A204.1 (cell line): Measurements from ENCODE around the gene LPCAT3.

Experiments
- FAIRE-seq: peaks from 2 replicates; lab custom pipeline; 2012; peaks lifted over from hg19 to GRCh38; lab: Jason Lieb, UNC

LPCAT3 gene

DNA sequence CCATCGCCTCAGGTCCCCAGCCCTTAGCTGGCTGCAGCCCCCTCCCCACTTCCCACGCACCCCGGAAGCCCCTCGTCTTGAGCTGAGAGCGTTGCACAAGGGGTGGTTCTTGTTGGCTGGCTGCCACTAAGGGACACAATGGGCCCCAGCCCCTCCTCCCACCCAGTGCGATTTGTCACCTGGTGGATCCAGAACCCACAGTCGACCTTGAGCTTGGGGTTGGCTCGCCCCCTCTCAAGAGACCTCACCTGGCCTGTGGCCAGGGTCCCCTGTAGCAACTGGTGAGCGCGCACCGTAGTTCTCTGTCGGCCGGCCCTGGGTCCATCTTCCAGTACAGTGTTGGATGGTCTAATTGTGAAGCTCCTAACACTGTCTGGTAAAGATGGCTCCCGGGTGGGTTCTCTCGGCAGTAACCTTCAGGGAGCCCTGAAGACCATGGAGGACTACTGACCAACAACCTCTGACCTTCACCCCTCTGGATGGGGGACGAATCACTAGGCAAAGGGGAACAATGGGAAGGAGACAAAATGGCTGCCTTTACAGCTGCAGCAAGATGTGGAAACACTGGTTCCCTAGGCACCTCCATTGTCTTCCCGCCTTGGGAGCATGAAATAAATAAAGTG is 54.4 kb downstream of the LPCAT3 start:
- FAIRE-seq: no peak

DNA sequence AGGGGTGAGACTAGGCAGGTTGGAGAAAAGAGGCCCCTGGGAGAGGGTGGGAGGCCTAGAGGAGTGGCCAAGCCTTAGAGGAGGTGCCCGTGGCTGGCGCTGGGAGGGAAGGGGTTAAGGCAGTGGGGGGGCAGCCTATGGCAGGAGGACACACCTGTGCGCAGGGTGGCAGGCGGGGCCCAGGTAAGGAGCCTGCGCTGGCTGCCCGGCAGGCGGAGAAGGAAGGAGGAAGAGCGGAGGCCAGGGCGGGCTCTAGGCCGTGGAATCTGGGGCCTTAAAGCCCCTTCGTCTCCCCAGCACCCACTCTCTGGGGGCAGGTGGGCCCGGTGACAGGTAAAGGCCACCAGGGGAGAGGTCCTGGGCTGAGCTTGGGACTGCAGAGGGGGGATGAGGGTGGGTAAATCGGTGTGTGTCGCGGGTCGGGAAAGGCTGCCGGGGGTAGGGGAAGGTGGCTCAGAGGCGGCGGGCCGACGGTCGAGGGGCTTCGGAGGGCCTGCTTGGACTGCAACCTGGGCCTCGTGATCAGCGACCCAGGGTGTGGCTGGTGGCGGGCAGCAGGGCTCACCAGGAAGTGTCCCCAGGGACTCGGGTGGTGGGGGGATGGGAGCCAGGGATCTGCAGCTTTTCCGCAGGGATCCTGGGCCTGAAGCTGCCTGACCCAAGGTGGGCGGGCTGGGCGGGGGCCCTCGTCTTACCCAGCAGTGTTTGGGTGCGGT is 55.1 kb downstream of the LPCAT3 start:
- FAIRE-seq: no peak

DNA sequence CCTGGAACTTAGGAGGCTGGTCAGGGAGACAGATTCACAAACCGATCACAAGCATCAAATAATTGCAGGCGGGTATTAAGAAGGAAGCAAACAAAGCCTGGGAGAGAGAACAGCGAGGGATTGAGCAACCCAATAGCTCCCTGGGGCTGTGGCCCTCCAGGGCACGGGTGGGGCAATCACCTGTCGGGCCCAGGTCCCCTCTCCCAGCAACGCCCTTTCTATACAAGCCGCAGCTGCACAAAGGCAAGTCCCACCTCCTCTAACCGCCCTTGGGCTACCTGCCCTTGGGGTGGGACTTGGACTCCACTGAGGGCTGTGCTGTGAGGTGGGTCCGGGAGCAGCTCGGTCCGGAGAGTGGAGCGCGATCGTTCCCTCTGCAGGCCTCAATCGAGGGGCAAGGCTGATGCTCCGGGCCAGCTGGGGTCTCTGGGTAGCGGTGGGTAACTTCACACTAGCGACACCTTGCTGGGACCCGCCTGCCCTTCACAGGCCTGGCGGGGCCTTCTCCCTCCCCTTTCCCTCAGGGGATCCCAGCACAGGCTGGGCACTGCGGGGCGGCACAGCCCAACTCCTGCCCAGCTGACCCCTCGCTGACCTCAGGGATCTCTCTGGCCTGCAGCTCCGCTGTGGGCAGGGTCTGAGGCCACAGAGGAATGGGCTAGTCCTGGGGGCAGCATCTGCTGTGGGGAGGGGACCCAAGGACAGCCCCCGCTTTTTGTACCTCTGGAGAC is 55.8 kb downstream of the LPCAT3 start:
- FAIRE-seq: no peak

DNA sequence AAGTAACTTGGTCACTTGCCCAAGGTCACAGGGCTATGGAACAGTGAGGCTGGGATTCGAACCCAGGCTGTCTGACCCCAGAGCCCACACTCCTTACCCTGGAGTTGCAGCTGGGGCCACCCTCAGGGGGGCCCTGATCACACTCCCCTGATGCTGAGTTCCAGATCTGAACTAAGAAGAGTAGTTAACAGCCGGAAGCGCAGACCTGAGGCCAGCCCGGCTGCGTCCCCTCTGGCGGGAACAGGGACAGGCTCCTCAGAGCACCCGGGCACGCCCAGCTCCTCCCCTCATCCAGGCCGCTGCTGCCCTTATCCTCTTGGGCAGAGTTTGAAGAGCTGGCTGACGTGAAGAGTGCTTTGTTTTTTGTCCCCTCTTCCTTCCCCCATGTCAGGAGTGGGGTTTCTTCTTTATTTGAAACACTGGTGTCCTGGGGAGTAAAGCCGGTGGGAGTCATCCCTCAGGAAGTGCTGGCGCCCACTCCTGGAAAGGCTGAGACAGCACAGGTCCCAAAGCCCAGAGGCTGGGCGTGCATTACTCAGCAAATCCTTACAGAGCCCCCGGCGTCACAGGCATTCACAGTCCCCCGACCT is 56.5 kb downstream of the LPCAT3 start:
- FAIRE-seq: peak; percentile 53

DNA sequence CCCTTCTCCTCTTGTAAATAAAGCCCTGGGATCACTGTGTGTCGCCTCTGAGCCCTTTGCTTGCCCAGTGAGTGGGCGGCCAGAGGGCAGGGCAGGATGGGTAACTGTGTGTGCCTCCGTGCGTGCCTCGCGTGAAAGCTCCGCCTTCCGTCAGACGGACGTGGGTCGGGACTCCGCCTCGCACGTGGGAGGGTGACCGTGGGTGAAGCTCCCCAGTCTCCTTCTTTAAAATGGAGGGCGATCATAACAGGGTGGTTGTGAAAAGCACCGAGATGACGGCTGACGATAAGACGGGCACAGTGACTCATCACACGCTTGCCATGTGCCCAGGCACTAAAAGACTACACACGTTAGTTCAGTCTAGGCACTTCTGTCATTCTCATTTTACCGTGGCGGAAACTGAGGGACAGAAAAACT is 57.0 kb downstream of the LPCAT3 start:
- no peak for FAIRE-seq

DNA sequence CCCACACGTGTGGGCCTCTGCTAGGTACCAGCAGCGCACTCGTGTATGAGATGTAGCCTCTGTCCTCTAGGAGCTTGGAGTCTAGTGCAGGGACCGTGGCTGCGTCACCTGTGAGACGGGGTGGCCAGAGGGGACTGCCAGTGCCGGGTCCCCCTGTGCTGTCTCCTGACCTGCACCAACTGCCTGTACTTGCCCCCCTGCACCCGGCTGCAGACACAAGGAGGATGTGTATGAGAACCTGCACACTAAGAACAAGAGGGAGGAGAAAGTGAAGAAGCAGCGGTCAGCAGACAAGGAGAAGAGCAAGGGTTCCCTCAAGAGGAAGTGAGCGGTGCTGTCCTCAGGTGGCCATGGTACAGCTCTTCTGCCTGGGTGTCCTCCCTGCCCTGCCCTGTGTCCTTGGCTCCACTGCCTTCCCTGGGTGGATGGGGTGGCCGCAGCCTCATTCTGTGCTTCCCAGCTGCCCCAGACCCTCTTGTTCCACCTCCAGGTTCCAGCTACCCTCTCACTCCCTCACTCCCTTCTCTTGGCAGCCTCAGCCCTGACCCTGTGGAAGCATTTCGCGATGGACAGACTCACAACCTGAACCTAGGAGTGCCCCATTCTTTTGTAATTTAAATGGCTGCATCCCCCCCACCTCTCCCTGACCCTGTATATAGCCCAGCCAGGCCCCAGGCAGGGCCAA is 57.5 kb downstream of the LPCAT3 start:
- FAIRE-seq: no peak

DNA sequence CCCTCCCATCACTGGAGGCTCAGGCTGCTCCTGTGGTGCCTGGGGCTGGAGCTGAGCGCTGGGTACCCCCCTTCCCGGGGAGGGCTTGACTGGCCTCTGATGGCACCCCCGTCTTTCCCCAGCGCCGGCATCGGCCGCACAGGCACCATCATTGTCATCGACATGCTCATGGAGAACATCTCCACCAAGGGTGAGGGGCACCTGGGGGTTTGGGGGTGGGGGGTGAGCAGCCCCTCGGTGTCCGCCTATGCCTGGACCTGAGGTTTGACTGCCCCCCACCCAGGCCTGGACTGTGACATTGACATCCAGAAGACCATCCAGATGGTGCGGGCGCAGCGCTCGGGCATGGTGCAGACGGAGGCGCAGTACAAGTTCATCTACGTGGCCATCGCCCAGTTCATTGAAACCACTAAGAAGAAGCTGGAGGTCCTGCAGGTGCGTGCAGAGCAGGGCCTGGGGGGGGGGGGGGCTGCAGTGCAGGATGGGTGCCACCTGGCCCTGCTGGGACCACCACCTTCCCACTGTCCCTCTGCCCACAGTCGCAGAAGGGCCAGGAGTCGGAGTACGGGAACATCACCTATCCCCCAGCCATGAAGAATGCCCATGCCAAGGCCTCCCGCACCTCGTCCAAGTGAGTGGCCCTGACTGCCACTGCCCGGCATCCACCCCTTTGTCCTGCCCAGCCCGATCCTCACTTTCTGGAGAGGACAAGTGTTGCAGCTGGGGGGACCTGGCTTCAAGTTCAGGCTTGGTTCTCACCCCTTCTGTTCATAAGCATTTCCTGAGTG is 58.3 kb downstream of the LPCAT3 start:
- FAIRE-seq: no peak

DNA sequence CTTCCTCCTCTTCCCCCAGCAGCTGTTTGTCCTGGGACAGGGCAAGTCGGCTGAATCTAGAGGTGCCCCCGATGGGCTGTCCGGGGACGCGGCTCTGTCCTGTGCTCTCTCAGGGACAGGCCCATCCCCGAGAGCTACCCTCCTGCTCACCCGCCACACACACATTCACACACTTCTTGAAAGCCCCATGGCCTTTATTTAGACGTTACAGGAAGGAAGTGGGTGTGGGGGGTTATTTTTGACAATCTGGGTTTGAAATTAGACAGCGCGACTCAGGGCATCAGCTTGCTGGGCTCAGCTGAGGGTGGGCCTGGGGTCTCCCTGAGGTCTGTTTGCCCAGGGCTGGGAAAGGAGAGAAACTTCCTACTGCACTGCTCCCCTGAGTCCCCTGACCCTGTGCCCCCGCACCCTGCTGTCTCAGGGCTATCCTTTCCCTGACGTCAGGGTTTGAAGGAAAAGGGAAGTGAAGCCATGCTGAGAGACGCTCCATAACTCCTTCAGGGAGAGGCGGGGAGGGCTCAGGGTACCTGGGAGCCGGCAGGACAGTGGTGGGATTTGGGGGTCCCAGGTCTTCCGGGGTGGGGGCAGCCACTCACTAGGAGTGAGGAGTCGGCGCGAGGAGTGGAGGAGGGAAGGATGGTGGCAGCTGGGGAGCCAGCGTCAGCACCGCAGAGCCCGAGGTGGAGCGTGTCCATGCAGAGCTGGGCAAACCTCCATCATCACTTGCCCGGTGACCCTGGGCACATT is 59.0 kb downstream of the LPCAT3 start:
- FAIRE-seq: no peak

DNA sequence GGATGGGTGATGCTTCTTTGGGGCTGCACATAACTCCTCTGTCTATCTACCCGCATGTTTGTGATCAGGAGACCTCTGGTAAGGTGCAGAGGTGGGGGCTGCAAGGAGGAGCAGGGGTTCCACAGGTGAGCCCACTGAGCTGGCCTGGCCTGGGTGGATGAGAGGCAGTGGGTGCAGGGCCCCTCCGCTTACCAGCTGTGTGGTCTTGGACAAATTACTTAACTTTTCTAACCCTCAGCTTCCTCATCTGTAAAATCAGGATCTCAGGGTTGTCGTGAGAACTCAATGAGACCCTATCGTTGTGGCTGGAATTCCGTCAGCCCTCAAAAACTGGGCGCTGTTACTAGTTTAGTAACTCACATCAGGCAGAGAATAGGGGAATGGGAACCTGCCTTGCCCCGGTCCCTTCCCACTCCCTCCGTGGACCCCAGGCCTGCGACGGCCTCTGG is 59.6 kb downstream of the LPCAT3 start:
- no peak for FAIRE-seq

DNA sequence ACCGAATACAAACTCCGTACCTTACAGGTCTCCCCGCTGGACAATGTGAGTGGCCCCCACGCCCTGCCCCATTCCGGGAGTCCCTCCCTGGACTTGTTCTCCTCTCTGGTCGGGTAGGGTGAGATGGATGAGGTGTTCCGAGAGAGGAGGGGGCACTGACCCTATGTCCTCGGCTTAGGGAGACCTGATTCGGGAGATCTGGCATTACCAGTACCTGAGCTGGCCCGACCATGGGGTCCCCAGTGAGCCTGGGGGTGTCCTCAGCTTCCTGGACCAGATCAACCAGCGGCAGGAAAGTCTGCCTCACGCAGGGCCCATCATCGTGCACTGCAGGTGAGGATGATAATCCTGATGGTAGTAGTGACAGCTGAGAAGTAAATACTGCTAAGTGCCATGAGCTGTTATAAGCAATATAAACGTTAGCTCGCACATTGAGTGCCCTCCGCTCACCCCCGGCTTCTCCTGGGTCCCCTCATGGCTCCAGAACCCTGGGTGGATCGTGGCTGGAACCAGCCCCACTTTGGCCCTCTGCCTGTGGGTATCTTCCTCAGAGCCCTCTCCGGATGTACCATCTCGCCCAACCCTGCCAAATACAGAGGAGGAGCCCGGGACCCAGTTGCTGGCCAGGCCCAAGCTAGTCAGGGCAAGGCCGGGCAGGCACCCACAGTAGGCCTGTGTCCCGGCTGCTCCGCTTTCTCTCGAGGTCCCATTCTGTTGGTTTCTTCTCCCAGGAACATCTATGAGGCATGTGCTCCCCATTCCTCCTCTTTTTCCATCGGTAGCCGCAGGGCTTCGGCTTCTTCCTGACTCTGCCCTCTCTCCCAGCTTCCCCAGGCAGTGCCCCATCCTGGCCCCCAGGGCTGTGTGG is 60.3 kb downstream of the LPCAT3 start:
- no peak for FAIRE-seq

DNA sequence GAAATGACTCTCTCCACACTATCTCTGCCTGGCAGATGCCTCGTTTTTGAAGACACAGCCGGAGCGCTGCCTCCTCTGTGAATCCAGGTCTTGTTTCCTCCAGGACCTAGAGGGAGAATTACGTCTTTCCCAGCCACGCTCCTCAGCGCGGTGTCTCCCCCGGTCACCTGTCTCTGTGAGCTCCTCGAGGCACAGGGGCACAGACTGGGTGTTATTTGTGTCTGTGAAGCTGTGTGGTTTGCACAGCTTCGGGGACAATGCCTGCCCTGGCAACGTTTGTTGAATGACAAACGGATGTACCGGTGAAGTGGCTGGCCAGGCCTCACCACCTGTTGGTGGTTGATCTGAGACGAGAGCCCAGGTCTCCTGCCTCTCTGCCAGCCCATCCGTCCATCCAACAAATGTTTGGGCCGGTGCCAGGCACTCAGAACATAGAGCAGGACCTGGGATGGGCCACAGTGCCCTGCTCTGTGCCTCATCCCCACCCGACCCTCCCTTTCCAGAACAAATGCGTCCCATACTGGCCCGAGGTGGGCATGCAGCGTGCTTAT is 61.0 kb downstream of the LPCAT3 start:
- FAIRE-seq: no peak

DNA sequence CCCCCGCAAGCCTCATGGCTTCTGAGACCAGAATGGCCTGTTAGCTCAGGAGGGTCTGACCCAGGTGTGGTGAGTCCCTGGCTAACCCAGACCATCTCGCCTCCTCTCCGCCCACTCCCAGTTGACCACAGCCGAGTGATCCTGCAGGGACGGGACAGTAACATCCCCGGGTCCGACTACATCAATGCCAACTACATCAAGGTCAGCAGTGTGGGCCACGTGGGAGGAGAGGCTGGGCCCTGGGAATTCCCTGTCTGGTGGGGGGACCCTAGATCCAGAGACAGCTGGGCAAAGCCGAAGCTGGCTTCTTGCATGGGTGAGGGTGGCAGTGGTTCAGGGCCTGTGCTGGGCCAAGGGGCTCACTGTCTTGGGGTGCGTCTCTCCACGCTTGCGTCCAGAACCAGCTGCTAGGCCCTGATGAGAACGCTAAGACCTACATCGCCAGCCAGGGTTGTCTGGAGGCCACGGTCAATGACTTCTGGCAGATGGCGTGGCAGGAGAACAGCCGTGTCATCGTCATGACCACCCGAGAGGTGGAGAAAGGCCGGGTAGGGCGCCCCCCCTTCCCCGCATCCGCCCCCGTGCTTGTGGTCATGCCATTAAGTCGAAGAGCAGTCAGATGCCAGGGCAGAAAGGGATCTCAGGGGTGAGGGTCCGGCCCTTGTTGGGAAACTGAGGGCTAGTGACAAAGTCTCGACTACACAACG is 62.1 kb downstream of the LPCAT3 start:
- no peak for FAIRE-seq

DNA sequence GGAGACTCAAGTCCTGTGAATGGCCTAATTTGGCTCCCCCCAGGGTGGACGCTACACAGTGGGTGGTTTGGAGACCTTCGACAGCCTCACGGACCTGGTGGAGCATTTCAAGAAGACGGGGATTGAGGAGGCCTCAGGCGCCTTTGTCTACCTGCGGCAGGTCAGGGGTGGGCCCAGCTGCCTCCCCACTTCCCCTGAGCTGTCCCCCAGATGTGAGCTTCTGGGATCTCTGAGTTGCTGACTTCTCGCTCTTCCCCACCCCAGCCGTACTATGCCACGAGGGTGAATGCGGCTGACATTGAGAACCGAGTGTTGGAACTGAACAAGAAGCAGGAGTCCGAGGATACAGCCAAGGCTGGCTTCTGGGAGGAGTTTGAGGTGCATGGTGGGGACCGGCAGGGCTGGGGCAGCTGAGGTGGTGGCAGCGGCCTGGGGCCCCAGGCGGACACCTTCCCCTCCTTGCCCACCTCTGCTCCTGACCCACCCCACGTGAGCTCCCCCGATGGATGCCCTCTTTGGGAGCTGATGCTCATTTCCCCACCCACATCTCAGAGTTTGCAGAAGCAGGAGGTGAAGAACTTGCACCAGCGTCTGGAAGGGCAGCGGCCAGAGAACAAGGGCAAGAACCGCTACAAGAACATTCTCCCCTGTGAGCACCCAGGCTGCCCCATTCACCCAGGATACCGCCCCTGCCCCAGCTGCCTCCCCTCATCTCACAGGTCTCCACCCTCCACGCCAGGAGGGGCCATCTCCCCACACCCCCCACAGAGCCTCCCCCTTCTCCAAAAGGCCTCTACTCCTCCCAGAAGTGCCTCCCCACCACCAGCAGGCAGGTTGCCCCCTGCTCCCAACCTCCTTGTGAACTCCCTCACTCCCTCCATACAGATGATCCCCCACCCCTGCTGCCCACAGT is 62.9 kb downstream of the LPCAT3 start:
- FAIRE-seq: no peak

DNA sequence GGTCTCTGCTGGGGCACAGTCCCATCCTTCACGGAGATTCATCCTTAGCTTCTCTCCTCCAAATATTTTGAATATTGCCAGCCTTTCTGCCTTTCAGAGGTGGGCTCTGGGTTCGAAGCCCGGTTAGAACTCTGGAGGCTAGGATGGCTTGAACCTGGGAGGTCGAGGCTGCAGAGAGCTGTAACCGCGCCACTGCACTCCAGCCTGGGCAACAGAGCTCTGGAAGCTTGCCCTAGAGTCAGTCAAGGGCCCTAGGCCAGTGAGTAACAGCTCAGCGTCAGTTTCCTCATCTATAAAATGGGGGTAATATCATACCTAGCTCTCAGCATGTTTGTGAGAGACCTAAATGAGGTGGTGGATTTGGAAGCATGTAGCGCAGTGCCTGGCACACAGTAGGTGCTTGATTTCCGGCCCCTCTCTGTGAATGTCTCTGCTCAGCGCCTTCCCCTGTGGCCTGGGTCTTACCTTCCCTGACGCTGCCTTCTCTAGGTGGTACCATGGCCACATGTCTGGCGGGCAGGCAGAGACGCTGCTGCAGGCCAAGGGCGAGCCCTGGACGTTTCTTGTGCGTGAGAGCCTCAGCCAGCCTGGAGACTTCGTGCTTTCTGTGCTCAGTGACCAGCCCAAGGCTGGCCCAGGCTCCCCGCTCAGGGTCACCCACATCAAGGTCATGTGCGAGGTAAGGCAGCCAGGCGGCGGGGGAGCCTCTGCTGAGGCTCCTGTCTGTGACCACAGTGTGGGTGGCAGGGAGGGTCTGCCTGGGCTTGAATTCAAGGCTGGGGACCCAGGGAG is 63.8 kb downstream of the LPCAT3 start:
- FAIRE-seq: no peak

DNA sequence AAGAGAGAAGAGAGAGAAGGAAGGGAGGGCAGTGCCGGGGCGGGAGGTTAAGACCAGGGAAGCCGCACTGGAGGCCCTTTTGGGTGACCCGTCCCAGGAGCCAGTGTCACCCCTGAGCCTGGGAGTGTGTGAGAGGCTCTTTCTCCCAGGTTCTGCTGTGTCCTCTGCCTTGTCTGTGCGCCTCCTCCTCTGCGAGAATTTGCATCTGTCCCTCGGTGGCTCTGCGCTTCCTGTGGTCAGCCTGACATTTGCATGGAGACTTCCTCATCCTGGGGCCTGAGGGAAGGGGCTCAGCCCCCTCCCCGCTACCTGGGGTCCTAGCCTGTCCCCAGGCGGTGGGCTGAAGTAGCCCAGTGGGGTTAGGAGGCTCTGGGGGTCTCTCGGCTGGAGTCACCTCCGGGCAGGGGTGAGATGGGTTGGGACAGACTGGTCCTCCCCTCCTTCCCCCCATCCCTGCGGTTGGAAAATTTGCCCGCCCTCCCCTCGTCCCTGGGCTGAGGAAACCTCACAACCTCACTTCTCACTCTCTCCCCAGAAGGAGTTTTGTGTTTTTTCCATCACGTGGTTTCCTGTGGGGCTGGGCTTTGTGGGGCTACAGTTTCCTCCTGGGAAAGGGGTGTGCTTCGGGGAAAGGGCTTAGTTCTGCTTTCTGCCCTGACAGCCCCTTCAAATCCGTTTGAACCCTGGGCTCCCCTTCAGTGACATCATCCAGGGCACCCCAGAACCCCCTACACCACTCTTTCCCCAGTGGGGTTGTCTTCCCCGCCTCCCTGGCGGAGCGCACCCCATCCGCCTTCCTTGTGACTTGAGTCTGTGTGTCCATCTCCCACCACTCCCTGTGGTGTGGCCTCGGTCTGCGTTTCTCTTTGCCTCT is 64.6 kb downstream of the LPCAT3 start:
- FAIRE-seq: no peak

DNA sequence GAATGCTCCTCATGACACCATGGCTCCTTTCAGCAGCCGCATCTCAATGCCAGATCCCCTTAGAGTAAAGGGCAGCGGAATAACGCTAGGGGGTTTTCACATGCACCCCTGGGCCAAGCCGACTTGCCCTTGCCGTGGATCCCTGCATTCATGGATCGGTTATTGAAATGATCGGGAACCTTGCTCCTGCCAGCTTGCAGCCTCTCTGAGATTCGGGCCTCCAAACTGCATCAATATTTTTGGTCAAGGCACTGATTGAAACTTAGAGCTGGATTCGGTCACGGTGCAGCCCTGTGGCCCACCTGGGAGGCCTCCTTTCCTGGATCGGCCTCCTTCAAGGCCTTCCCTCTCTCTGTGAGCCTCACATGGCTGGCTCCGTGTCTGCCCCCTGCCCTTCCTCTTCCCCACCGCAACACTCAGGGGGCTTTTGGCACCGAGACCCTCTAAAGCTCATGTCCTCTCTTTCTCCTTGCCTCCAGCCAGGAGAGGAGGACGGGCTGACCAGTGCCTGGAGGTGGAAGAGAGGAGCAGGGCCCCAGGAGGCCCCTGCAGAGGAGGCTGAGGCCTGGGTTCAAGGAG is 65.3 kb downstream of the LPCAT3 start:
- no peak for FAIRE-seq
